Nephron progenitor cell (in vitro differentiated cells): ENCODE data around the gene TDP1.

ENCODE experiments used
- DNase-seq: peaks from one replicate; pipeline ENCODE4 v3.0.0; 2021
- H3K27ac Mint-ChIP-seq: 2 replicates; pipeline ENCODE4 v1.8.0; 2021; ENCODE audit warnings: mild to moderate bottlenecking, moderate library complexity, mixed read lengths
- H3K27me3 Mint-ChIP-seq: 2 replicates; pipeline ENCODE4 v1.8.0; 2021; ENCODE audit warnings: mild to moderate bottlenecking, low read depth, mixed read lengths; ENCODE audit not compliant: poor library complexity
- H3K36me3 Mint-ChIP-seq: 2 replicates; pipeline ENCODE4 v1.8.0; 2021; ENCODE audit warnings: low read depth, mixed read lengths
- H3K4me1 Mint-ChIP-seq: 2 replicates; pipeline ENCODE4 v1.8.0; 2021; ENCODE audit warnings: mixed read lengths
- H3K4me3 Mint-ChIP-seq: 2 replicates; pipeline ENCODE4 v1.8.0; 2021; ENCODE audit warnings: mild to moderate bottlenecking, moderate library complexity, mixed read lengths
- H3K9me3 Mint-ChIP-seq: 2 replicates; pipeline ENCODE4 v1.8.0; 2021; ENCODE audit warnings: mild to moderate bottlenecking, moderate library complexity, mixed read lengths
- CTCF ChIP-seq: fragments of 200-600 bp; sonication (generic); IDR thresholded peaks from 2 replicates; pipeline ENCODE4 v1.5.0; 2021; ENCODE audit warnings: antibody characterized with exemption

The TDP1 gene

GRCh38 chr14:89987161-89987475, 31.4 kb downstream of the TDP1 start:
- H3K4me3 Mint-ChIP-seq, result no peak overlapping the region
- no peak for DNase-seq
- peaks cover 59% of the 10 kb centered on the region for H3K36me3 Mint-ChIP-seq
- no peaks in the 10 kb centered on the region for H3K27me3 Mint-ChIP-seq
- H3K4me1 Mint-ChIP-seq, result no peaks in the 10 kb centered on the region
- no peak overlapping the region for H3K27ac Mint-ChIP-seq
- TF ChIP-seq CTCF, result no peak
- H3K9me3 Mint-ChIP-seq, result no peaks in the 10 kb centered on the region

- Mint-ChIP-seq H3K9me3 (no peaks in the 10 kb centered on the region), H3K4me1 (no peaks in the 10 kb centered on the region), H3K27me3 (no peaks in the 10 kb centered on the region), H3K4me3 (no peak overlapping the region), H3K27ac (no peak overlapping the region), H3K36me3 (peaks cover 59% of the 10 kb centered on the region)
- TF ChIP-seq CTCF, result no peak
- no peak for DNase-seq
These were observed 33.1 kb downstream of the TDP1 start for GRCh38 chr14:89988787-89989186.

- no peaks in the 10 kb centered on the region for H3K4me1 Mint-ChIP-seq
- no peaks in the 10 kb centered on the region for H3K9me3 Mint-ChIP-seq
- H3K27me3 Mint-ChIP-seq, result no peaks in the 10 kb centered on the region
- no peak for DNase-seq
- H3K27ac Mint-ChIP-seq, result no peak overlapping the region
- H3K4me3 Mint-ChIP-seq, result no peak overlapping the region
- TF ChIP-seq CTCF, result no peak
- peaks cover 60% of the 10 kb centered on the region for H3K36me3 Mint-ChIP-seq
These were observed 34.5 kb downstream of the TDP1 start for GRCh38 chr14:89990218-89990617.

- DNase-seq, result no peak
- Mint-ChIP-seq H3K27me3 (no peaks in the 10 kb centered on the region), H3K27ac (no peak overlapping the region), H3K36me3 (peaks cover 60% of the 10 kb centered on the region), H3K4me1 (no peaks in the 10 kb centered on the region), H3K4me3 (no peak overlapping the region), H3K9me3 (no peaks in the 10 kb centered on the region)
- no peak for TF ChIP-seq CTCF
These were observed 35.0 kb downstream of the TDP1 start for GRCh38 chr14:89990623-89991275.

- Mint-ChIP-seq H3K27me3 (no peaks in the 10 kb centered on the region), H3K4me1 (no peaks in the 10 kb centered on the region), H3K27ac (no peak overlapping the region), H3K36me3 (peaks cover 61% of the 10 kb centered on the region), H3K9me3 (no peaks in the 10 kb centered on the region), H3K4me3 (no peak overlapping the region)
- DNase-seq, result no peak
- TF ChIP-seq CTCF, result no peak
These were observed 36.5 kb downstream of the TDP1 start for GRCh38 chr14:89992273-89992672.

- DNase-seq, result no peak
- Mint-ChIP-seq H3K4me1 (no peaks in the 10 kb centered on the region), H3K4me3 (no peak overlapping the region), H3K27me3 (peaks cover 3% of the 10 kb centered on the region), H3K9me3 (no peaks in the 10 kb centered on the region), H3K36me3 (peaks cover 70% of the 10 kb centered on the region), H3K27ac (no peak overlapping the region)
- no peak for TF ChIP-seq CTCF
These were observed 41.2 kb downstream of the TDP1 start for GRCh38 chr14:89996963-89997362.
